NOMO-1 (cell line): Measurements from ENCODE around the gene PTPRN2.

Source experiments
- DNase-seq, 2 experiments: peaks; one replicate each; lab custom pipeline; 2025; ENCODE audit not compliant: unreplicated experiment in 2 of 2; lab: John Stamatoyannopoulos, UW

Gene PTPRN2

GRCh38 chr7:158097453-158098124 is 490.0 kb downstream of the PTPRN2 start:
- no peak for DNase-seq

DNA sequence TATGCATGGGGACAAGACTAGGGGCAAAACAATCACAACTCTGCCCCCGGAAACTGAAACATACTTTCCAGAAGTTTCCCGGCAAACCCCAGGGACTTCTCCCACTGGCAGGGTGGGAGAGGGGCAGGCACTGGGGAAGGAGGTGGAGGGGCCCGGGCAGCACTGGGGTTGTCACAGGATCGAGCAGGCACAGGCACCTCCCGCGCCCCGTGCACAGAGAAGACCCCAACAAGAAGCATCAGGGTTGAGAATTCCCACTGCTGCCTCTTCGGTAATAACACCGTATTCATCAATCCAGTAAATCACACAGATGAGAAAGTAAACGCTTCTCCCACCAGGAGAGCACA is 490.5 kb downstream of the PTPRN2 start:
- DNase-seq = no peak

DNA sequence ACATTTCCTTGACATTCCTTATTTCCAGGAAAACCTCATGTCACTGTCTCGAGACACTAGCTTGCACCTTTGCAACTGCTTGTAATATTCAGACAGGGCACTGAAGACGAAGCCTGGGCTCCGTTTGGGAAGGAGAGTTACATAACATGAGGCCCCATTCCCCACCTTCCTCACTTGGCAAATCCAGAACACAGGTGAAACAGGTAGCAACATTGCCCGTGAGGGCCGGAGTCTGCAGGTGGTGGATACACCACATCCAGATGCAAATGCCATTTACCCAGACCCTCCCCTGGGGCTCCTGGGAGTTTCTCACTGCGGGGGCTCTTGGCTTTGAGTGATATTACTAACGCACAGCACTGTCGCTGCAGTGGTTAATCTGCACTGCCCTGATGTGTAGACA is 491.0 kb downstream of the PTPRN2 start:
- no peak for DNase-seq

DNA sequence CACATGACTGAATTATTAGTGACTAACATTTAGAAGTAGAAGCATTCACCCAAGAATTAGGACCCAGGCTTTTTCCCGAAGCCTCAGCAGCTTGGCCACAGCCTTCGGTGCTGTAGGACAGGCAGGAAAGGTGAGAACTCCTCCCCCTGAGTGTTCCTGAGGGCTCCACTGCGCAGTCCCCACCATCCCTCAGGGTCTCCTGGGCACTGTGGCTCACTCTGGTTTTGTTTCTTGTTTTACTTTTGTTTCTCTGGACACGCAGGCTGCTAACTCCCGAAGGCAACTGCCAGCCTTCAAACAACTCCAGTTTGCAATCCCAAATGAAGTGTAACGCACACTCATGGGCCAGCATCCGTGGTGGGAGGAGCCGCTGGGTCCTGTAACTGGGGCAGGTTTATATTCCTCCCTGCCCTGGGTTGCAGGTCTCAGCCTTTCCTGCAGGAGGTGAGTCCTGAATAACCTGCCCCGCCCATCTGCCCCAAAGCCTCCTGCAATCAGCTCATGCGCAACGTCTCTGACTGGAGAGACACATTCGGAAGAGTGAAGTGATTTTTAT is 492.9 kb downstream of the PTPRN2 start:
- DNase-seq = no peak

GRCh38 chr7:158094046-158094445 is 493.6 kb downstream of the PTPRN2 start:
- DNase-seq = no peak

GRCh38 chr7:158093156-158093796 is 494.3 kb downstream of the PTPRN2 start:
- no peak for DNase-seq

- DNase-seq = no peak
These were observed 500.4 kb downstream of the PTPRN2 start for GRCh38 chr7:158087196-158087595.

DNA sequence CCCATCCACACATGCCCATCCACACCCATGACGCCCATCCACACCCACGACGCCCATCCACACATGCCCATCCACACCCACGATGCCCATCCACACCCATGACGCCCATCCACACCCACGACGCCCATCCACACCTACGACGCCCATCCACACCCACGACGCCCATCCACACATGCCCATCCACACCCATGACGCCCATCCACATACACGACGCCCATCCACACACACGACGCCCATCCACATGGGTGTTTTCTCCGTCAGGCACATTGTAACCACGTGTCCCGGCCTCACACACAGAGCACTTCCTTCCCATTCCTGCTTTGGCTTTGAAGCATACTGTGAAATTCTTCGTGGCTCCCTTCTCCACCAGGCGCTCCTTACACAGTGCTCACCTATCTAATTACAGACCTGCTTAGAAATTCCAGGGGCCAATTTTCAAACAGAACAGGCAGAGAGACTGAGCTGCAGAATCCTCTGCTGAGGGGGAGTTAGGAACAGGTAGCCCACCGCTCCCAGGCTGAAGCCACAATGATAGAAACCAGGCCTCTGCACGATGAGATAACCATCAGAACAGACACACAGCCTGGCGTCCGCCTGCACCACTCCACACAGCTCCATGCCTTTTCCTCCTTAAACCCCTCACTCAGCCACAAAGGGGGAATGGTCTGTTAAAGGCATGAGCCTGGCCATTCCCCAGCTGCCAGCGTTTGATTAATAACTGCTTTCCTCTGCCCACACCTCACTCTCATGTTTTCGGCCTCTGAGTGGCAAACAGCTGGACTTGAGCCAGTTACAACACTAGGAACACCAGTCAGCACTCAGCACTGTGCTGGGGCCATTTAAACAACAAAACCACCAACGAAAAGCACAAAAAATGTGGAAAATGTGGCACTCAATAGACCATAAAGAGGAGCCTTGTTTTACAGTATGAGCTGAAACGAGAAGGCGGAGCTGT is 501.6 kb downstream of the PTPRN2 start:
- no peak for DNase-seq

- DNase-seq = no peak
These were observed 503.1 kb downstream of the PTPRN2 start for GRCh38 chr7:158084555-158084954.

GRCh38 chr7:158083526-158084310 is 503.9 kb downstream of the PTPRN2 start:
- no peak for DNase-seq

DNA sequence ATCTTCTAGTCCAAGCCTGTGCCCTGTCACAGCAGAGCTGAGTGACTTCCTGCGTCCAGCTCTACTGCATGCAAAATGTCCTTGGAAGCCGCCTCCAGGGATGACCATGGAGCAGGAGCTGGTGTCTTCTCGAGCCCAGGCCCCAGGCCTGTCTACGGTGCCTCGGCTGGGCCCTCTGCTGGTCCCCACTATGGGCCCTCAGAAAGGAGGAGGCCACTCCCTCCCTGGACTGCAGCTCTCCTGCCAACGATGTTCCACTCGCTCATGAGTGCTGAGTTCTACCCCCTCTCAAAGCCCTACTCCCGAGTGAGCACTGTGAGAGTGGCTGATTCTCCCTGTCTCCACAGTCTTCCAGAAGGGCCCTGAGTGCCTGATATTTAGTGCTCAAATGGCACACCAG is 504.9 kb downstream of the PTPRN2 start:
- DNase-seq = no peak

DNA sequence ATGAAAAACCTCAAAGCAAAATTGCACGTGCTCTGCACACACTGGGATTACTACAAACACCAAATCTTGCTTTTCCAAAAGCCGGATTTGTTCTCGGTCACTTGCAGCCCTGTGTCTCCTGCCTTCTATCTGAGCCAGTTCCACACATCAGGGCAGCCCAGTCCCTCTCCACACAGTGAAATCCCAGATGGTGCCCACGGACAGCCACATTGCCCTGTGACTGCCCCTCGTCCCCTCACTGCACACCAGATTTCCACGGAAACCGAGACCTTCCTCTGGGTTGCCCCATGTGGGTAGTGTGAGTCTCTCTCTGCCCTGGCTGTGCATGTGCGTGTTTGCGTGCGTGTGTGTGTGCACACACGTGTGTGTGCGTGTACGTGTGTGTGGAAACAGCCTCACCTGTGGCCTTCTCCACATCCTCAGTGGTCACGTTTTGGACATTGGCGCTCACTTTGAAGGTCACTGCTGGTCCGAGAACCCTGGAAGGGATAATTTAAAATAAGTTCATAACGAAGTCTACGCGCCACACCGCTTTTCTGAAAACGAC is 506.7 kb downstream of the PTPRN2 start:
- no peak for DNase-seq

GRCh38 chr7:158077934-158078910 is 509.4 kb downstream of the PTPRN2 start:
- DNase-seq = no peak

DNA sequence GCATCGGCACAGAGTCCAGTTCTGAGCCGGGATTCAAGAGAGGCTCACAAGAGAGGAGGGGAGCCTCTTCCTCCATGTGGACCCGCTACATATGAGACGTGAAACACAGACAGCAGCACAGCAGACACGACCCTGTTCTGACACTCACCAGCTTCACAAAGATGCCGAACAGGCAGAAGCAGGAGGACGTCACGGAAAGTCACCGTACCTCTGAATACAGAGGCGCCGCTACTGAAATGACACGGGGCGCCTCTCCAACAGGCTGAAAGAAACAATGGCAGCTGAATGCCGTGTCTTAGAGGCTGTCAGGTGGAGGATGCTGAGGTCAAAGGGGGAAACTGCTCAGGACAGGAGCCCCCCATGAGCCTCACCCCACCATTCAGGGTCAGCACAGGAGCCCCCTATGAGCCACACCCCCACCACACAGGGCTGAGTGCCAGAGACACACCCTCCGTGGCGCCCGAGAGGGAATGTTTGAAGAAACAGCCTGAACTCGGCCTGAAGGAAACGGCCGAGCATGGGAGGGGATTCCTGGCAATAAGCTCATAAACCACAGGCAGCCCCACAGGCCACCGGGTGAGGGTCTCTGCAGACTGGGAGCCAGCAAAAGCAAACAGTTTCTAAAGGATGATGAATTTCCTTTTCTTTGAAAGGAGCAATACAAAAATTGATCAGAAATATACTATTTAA is 510.3 kb downstream of the PTPRN2 start:
- no peak for DNase-seq

DNA sequence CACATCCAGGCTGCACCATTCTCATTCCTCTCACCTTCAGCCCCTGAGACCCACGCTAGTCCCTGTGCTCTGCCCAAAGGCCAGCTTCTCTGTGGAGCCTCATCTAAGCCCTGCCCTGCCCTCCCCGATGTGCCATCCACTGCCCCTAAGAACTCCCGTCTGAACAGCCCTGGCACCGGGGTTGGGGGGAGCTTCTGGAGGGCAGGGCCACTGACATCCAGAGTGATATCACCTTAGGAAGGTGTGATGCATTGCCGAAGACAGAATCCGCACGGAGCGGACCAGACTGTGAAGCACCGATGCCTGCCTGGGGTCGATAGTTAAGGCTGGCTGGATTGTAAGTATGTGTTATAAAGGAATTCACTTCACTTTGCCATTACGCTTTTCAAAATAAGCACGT is 511.0 kb downstream of the PTPRN2 start:
- no peak for DNase-seq

GRCh38 chr7:158076215-158076614 is 511.4 kb downstream of the PTPRN2 start:
- no peak for DNase-seq

GRCh38 chr7:158075633-158076001 is 512.0 kb downstream of the PTPRN2 start:
- DNase-seq = no peak

DNA sequence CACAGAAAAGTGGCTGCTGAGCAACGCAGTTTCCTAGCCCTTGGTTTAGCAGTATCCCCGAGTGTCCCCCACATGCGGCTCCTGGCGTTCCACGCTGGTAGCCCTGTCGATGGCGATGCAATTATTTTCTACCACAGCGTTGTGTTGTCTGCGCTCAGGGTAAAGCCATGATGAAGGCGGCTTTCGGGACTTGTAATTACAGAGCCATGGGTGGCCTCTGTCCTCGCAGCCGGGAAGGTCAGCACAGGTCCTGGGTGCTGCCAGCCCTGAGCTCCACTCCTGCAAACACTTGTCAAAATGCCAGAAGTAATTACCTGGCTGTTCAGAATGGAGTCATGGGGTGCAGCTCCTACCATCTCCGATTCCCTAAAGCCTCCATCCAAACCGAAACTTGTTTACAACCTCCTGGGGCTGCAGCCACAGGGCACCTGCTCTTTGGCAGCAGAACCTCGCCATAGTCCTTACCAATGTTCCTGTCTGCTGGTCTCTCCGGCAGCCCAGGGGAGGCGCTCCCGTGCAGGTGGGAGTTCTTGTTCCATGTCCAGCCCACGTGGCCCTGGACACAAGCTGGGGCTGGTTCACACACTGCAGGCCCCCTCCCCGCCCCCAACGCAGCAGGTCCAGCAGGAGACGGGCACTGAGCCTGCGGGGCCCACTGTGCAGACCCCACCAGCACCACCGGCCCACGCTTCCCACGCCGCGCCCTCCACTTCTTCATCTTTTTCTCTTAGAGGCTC is 512.6 kb downstream of the PTPRN2 start:
- DNase-seq = no peak
